ENCODE data around the gene SLC6A9.

GRCh38 chr1:44008259-44008658 lies 23.0 kb downstream of the SLC6A9 start:
- TF ChIP-seq, protein P1, sequence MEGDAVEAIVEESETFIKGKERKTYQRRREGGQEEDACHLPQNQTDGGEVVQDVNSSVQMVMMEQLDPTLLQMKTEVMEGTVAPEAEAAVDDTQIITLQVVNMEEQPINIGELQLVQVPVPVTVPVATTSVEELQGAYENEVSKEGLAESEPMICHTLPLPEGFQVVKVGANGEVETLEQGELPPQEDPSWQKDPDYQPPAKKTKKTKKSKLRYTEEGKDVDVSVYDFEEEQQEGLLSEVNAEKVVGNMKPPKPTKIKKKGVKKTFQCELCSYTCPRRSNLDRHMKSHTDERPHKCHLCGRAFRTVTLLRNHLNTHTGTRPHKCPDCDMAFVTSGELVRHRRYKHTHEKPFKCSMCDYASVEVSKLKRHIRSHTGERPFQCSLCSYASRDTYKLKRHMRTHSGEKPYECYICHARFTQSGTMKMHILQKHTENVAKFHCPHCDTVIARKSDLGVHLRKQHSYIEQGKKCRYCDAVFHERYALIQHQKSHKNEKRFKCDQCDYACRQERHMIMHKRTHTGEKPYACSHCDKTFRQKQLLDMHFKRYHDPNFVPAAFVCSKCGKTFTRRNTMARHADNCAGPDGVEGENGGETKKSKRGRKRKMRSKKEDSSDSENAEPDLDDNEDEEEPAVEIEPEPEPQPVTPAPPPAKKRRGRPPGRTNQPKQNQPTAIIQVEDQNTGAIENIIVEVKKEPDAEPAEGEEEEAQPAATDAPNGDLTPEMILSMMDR (IDR thresholded peaks at IDR 0.05 in 8 of 11, conservative IDR thresholded peaks at IDR 0.05 in 3 of 11) = no peak
- TF ChIP-seq POLR2A (IDR thresholded peaks at IDR 0.05) = no peak

All from spleen (tissue), 7 donors.